GM21619 (cell line): ENCODE data around the gene RPS4Y1.
A peak's percentile ranks its signal among the peaks of the same experiment; 100 is the strongest.
"Not testable (repeated sequence)": the region's sequence is repeated elsewhere in the genome, so short reads cannot be mapped to it uniquely, and the experiment has no call there.

Source experiments
- ATAC-seq: cut with Tn5 transposase; IDR thresholded peaks from one replicate; pipeline ENCODE4 v1.9.1; 2021; ENCODE audit not compliant: unreplicated experiment

The RPS4Y1 gene

DNA sequence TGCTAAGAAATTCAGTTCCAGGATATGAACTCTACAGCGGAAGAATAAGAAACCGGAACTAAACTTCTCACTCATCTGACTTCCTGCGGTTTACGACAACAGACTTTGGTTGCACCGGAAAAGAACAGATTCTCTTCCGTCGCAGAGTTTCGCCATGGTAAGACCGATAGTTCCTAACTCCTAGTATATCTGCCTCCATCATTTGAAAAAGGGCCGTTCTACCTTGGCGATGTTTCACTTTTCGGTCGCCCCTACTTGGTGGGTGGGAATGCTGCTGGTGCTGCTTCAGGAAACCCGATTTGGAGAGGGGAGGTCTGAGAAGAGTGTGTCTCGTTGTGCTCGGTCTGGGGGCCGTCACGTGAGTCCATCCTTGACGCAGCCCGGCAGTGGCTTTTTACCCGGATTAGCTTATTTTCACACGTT is at the start of gene RPS4Y1:
Gene RPS4Y1, plus strand, starts transcription at position 132 of the 423 bp plus-strand sequence. Its CDS starts 23 bp downstream, at position 155.
- ATAC-seq = peak; percentile 85

DNA sequence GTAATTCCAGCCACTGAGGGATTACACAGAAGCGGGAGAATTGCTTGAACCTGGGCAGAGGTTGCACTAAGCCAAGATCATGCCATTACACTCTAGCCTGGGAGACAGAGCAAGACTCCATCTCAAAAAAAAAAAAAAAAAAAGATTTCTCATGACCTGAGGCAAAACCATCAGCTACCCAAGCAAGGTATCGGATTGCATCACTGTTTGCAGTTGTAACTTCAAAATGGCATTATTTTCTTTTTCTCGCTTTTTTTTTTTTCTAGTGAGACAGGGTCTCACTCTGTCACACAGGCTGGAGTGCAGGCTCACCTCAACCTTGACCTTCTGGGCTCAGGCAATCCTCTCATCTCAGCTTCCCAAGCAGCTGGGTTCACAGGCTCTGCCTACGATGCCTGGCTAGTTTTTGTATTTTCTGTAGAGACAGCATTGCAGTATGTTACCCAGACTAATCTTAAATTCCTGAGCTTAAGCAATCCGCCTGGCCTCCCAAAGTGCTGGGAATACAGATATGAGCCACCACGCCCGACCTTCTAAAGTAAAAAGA is 44.4 kb upstream of the RPS4Y1 start:
- ATAC-seq = no peak

DNA sequence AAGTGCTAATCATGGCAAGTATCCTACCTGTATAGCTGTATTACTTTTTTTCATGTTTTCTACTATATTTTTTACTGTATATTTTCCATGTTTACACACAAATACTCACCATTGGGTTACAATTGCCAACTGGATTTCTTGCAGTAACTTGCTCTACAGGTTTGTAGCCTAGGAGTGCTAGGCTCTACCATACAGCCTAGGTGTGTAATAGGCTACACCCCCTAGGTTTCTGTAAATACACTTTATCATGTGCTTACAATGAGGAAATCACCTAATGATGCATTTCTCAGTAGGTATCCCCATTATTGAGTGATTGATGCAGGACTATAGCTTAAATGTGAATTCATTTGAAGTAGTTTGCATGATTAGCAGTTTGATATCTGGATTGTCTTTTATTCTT is 43.4 kb upstream of the RPS4Y1 start:
- no peak for ATAC-seq

DNA sequence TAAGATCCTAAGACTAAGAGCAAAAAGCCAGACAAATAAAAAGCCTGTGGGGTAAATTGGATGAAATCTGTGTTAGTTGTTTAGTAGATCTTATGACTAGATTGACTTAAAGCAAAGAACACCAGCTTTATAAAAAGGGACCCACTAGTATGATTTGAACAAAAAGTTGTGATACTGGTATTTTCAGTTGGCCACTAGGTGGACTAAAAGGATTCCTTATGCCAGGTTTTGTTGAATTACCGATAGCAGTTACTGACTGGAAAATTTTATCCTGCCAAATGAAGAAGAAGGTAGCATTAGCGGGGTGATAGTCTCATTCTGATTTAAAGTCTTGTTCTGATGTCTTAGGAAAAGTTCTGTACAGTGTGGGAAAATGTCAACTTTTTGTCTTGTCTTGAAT is 41.2 kb upstream of the RPS4Y1 start:
- no peak for ATAC-seq

DNA sequence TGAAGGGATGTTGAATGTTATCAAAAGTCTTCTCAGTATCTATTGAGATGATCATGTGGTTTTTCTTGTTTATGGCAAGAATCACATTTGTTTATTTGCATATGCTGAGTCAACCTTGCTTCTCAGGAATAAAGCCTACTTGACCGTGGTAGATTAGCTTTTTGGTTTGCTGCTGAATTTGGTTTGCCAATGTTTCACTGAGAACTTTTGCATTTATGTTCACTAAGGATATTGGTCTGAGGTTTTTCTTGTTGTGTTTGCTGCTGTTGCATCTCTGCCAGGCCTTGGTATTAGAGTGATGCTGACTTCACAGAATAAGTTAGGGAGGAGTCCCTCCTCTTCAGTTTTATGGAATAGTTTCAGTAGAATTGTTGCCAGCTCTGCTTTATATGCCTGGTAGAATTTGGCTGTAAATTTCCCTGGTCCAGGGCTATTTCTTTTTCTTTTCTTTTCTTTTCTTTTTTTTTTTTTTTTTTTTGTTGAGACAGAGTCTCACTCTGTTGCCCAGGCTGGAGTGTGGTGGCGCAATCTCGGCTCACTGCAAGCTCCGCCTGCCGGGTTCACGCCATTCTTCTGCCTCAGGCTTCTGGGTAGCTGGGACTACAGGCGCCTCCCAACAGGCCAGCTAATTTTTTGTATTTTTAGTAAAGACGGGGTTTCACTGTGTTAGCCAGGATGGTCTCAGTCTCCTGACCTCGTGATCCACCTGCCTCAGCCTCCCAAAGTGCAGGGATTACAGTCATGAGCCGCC is 24.1 kb upstream of the RPS4Y1 start:
- ATAC-seq = not testable (repeated sequence)

DNA sequence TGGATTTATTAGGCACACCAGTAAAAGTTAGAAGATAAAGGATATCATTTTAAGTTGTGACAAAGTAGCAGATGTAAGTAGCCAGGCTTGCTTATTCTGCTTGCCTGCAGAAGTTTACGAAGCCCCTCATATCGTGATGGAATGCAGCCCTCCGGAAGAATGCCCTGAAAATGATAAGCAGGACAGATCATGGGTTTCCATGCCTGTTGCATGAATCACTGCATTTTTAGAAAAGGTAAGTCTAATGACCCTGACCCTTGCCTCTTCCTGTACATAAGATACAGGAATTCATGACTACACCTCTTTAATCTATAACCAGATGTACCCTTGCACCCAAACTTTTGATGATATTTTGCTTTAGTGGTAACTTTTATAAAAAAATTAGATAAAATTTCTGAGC is 16.9 kb upstream of the RPS4Y1 start:
- no peak for ATAC-seq

DNA sequence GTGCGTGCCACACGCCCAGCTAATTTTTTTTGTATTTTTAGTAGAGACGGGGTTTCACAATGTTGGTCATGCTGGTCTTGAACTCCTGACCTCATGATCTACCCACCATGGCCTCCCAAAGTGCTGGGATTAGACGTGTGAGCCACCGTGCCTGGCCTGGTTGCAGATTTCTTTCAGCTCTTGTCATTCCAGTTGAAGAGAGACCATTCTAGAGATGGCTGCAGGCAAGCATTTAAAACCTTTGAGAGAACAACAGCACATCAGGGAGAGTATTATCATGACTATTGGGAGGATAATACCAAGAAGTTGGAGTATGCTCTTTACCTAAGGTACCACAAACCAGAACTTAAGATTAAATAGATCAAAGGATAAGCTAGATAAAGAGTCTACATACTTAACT is 12.9 kb upstream of the RPS4Y1 start:
- ATAC-seq = no peak

DNA sequence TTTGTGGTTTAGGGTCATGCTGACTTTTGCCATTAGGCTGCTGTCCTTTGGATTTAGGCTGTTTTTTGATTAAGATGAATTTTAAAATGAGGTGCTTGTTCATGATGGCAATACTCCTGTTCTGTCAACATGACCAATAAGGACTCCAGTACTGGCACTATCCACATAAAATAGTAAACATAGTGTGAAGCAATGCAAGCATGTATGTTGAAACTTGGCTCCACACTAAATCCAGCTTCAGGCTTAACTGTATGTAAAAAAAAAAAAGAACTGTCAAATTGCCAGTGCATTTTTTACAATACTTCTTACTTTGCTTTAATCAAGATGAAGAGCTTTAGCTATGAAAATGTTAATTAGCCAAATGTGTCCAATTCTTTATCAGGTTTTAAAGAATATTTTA is 6.2 kb upstream of the RPS4Y1 start:
- no peak for ATAC-seq

DNA sequence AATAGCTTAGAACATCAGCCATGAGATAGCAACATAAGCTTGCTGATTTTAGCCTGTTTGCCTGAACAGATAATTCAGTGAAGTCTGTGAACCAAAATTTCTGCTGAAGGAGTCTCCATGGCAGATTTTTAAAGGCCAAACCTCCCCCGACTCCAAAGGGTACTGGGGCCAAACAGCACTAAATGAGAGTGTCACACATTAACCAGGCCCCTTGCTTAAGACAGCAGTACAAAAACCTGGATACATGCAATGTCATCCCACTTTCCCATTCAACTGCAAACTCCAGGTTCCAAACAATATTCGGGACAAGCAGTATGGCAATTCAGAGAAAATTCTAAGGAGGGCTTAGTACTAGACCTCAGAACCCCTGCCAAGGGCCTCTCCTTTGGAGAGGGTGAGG is 4.3 kb upstream of the RPS4Y1 start:
- ATAC-seq = no peak

DNA sequence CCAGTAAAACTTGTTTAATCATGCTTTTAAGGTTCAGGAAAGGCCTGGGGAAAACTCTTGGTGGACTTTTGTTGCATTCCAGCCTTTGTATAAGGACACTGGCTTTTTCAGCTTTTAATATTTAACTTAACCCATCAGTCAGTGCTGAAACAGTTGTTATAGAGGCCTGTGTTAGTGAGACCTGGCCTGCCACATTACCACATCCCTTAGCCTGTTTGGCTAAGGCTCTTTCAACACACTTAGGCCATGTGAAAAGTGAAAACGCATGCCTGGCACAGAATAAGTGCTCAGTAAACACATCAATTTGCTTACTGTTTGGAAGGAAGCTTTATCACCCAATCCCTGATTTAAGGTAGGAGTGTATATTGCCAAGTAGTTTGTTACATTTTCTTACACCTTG is 3.5 kb upstream of the RPS4Y1 start:
- no peak for ATAC-seq

DNA sequence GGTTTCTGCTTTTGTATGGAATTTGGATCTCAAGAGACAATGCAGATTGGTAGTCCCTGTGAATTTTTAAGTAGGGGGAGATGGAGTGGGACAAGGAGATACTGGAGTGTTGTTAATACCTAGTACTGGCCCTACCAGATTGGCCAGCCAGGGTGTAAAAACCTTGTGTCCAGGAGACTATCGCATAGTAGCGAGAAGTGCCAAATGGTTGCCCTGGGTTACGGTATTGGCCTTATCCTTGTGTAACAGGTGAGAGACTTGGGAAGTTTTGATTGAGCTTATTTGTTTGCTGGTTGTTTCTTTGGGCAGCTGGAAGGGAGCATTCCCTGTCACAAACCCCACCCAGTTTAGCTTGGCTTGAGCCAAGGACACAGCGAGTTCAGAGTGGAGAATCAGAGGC is 5.4 kb downstream of the RPS4Y1 start:
- no peak for ATAC-seq

DNA sequence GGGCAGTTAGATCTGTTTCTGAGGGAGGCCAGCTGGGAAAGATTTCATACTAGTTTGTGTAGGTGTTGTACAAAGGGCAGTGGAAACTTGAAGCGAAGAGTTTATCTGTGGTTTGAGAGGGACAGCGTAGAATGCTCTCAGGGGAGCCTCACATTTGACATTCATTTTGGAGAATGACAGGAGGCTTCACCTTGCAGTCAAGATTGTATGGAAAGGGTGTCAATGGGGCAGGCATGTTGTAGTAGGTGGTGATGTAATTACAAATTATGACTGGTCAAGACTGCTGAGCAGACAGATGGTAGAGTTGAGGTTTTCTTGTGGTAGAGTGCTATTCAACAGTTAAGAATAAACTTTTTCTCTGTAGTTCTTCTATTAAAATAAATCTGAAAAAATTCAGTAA is 7.0 kb downstream of the RPS4Y1 start:
- no peak for ATAC-seq

DNA sequence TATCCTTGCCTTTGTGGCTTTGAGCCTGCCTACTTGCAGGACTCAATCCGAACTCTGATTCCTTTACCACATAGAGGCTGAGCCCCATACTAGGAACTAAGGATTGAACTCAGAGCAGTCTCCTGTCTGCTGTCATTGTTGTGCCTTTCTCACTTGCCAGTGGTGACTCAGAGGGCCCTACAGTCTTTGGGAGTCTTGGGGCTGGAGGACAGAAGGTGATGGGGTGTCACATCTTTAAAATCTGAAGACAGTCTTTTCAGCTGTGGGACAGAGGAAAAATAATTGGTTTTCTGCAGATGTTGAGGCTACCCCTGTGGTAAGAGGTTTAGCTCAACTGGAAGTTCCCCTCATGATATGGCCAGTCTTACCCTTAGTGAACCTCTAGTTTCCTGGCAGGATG is 8.0 kb downstream of the RPS4Y1 start:
- ATAC-seq = no peak

DNA sequence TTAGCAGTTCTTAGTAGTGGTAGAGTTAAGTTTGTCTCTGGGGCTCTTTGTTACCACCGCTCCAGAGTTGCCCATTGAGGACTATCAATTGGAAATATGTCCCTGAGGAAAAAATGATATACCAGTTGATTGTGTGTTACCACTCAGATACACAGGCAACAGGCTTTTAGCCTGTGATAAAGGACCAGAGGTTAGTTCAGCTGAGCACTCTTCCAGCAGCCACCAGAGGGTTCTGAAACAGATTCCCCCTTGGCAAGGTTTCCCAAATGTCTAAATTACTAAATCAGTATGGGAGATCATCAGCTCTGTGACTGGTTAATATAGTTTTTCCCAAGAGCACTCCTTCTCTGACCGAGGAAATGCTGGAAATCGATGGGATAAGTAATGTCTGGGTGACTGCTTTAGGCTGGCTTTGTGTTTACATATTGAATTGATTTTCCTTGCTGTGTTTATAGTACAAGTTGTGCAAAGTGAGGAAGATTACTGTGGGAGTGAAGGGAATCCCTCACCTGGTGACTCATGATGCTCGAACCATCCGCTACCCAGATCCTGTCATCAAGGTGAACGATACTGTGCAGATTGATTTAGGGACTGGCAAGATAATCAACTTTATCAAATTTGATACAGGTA is 12.9 kb downstream of the RPS4Y1 start:
- ATAC-seq = no peak

DNA sequence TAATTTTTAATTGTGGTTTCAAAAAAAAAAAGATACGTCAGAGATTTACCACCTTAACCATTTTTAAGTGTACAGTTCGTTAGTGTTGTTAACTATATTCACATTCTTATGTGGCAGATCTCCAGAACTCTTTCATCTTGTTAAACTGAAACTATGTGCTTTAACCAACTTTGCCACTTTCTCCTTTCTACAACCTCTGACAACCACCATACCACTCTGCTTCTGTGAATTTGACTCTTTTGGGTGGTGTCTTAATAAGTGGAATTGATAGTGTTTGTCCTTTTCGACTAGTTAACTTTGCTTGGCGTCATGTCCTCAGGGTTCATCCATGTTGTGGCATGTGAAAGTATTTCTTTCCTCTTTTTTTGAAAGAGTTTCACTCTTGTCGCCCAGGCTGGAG is 15.7 kb downstream of the RPS4Y1 start:
- ATAC-seq = no peak

DNA sequence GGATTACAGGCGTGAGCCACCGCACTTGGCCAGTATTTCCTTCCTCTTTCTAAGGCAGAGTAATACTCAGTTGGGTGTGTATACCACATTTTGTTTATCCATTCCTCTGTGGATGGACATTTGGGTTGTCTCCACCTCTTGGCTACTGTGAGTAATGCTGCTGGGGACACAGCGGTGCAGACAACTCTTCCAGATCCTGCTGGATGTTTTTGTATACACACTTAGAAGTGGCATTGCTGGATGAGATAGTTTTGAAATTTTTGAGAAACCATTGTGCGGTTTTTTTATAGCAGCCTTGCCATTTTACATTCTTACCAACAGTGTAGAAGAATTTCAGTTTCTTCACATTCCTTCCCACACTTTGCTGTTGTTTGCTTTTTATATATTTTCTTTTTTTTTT is 16.3 kb downstream of the RPS4Y1 start:
- ATAC-seq = no peak

DNA sequence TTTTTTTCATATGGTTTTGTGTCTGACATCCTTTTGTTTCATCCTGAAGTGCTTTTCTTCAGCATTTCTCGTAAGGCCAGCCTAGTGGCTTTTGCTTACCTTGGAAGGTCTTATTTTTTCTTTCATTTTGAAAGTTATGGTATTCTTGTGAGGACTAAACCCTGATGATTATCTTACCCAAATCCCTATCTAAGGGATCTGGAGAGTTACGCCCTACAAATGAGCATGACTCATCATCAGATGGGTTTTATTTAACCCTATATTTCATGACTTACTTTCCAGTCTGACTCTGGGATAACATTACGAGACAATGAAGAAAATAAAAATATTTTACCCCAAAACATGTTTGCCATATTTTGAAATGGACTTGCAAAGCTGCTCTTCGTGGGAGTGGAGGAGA is 18.4 kb downstream of the RPS4Y1 start:
- no peak for ATAC-seq

DNA sequence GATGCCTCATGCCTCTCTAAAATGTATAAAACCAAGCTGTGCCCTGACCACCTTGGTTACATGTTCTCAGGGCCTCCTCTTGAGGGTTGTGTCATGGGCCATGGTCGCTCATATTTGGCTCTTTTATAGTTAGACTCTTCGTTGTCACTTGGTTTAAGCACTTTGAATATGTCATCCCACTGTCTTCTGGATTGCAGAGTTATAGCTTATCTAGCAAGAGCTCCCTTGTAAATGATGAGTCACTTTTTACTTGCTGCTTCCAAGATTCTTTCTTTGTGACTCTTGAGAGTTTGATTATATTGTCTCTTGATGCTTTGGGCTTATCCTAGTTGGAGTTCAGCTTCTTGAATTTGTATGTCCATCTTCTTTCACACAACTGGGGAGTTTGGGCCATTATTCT is 19.1 kb downstream of the RPS4Y1 start:
- ATAC-seq = no peak

DNA sequence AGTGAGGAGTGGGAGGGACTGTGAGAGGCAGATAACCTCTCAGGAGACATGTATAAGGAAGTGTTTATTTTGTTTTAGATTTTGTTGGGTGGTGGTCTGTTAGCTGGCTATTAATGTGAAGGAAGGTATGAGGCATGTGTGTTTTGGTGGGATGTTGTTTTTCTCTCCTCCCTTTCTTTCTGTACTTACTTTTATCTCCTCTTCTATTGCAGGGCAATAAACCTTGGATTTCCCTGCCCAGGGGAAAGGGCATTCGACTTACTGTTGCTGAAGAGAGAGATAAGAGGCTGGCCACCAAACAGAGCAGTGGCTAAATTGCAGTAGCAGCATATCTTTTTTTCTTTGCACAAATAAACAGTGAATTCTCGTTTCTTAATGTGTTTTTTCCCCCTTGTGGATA is 25.2 kb downstream of the RPS4Y1 start:
- ATAC-seq = no peak

DNA sequence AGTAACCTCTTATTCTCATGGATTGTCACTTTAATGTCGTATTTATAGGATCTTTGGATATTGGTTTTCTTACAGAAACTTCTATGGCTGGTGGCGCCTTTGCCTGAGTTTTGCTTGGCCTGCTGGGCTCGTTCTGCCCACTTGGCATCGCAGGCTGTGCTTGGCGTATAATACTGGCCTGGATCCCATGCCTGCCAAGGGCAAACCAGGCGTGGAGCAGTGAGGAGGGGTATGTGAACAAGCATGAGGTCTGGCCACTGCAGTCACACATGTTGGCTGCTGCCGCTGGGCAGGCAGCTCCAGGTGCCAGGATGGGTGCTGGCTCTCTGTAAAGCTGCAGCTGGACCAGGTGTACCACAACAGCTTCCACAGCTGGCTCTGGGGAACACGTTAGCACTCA is 26.1 kb downstream of the RPS4Y1 start:
- no peak for ATAC-seq

DNA sequence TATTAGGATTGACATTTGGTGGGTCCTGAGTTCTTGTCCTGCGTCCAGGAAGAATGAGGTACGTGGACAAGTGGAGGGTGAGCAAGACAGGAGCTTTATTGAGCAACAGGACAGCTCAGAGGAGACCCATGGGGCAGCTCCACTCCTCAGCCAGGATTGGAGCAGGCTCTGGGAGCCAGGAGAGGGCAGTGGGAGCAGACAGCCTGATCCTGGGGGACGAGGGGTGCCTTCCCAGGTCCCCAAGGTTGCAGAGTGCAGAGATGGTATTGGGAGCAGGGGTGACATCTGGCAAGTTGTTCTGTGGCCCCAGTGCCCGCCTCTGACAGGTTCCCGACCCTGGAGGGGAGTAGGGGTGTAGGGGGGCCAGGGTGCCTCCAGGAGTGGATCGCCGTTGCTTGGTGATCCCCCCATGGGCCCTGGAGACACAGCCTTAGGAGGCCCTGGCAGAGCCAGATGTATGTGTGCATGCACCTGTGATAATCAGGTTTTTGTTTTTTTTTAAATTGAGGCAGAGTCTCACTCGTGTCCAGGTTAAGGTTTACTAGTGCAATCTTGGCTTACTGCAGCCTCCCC is 26.7 kb downstream of the RPS4Y1 start:
- no peak for ATAC-seq

DNA sequence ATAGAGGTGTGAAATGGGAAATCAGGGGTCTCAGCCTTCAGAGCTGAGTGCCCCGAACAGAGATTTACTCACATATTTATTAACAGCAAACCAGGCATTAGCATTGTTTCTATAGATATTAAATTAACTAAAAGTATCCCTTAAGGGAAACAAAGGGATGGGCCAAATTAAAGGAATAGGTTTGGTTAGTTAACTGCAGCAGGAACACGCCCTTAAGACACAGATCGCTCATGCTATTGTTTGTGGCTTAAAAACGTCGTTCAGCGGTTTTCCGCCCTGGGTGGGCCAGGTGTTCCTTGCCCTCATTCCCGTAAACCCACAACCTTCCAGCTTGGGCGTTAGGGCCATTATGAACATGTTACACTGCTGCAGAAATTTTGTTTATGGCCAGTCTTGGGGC is 30.8 kb downstream of the RPS4Y1 start:
- not testable (repeated sequence) for ATAC-seq
